ENCODE data around the gene C12orf56. TPM values are rescaled to one million over a fixed set of nuclear protein-coding genes. Genes with fewer than 3 reads are reported as not detected.

The C12orf56 gene
- polyA plus RNA-seq, 1 donor (not counting 4 experiments of a cell fraction or from before 2014, with no cell fraction given): 0.14 TPM

DNA sequence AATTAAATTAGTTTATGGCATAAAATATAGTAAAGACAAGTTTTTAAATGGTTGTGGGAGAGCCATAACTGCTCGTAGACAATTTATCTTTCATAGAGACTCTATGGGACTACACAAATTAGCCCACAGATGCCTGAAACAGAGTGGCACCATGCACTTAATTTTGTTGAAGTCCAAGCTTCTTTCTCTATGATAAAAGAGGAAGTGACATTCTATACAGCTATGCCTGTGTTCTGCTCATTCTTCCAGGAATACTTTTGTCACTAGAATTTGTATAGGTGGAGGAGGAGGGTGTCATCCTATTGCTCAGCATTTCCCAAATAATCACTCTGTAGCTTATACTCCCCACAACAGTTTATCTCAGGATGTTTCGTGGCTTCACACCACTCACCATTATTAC is 124.7 kb downstream of the C12orf56 start:
- no peaks in the 10 kb centered on the region for H3K9me1 ChIP-seq (ENCODE audit: control insufficient read depth, extremely low read depth, insufficient read depth, low read length)
- no peak for FAIRE-seq
- dilution Hi-C loops (cut with MboI; ENCODE audit: extremely low pct_ligation_motif_present, low sequenced_read_pairs): loop anchor here (25.0 kb wide), 1 partner anchor 429 kb away; the partner anchor contains the start of gene SRGAP1

DNA sequence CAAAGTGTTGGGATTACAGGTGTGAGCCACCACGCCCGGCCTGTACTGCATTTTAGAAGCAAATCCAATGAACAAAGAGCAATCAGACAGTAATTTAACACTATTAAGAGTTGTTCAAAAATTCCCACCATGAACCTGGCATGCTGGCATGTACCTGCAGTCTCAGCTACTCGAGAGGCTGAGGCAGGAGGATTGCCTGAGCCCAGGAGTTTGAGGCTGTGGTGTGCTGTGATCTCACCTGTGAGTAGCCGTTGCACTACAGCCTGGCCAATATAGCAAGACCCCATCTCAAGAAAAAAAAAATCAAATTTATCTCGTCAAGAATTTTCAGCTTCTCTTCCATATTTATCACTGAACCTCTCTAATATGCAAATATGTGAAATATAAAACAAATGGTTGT is 128.7 kb downstream of the C12orf56 start:
- Histone ChIP-seq H4K20me1 (ENCODE audit: control insufficient read depth, extremely low read depth, insufficient read depth, low read length) (no peaks in the 10 kb centered on the region), H2AFZ (ENCODE audit: control insufficient read depth, low read length) (no peak overlapping the region), H3K4me2 (ENCODE audit: control insufficient read depth, extremely low read depth, insufficient read depth, low read depth, low read length) (no peak overlapping the region), H3K9me3 (ENCODE audit: control insufficient read depth, low read depth, low read length) (no peaks in the 10 kb centered on the region), H3K27ac (ENCODE audit: control insufficient read depth, insufficient read depth, low read length) (no peak overlapping the region), H3K9ac (ENCODE audit: control insufficient read depth, extremely low read depth, insufficient read depth, low read length) (no peak overlapping the region), H3K36me3 (ENCODE audit: control insufficient read depth in 2 of 2, extremely low read depth in 1 of 2, insufficient read depth in 2 of 2, low read length in 2 of 2) (no peaks in the 10 kb centered on the region), H3K9me1 (ENCODE audit: control insufficient read depth, extremely low read depth, insufficient read depth, low read length) (no peaks in the 10 kb centered on the region), H3K27me3 (ENCODE audit: control insufficient read depth, extremely low read depth, insufficient read depth, low read length) (no peaks in the 10 kb centered on the region), H3K4me3 (ENCODE audit: control insufficient read depth in 2 of 3, extremely low read depth in 1 of 3, insufficient read depth in 2 of 3, low read depth in 1 of 3, low read length in 3 of 3) (no peak overlapping the region), H3K79me2 (ENCODE audit: control insufficient read depth, insufficient read depth, low read length) (no peaks in the 10 kb centered on the region), H3K4me1 (ENCODE audit: control insufficient read depth, extremely low read depth, insufficient read depth, low read length) (no peaks in the 10 kb centered on the region)
- dilution Hi-C loops (cut with MboI; ENCODE audit: extremely low pct_ligation_motif_present, low sequenced_read_pairs): loop anchor here (25.0 kb wide), 1 partner anchor 425 kb away; the partner anchor contains the start of gene SRGAP1
- FAIRE-seq: no peak
- TF ChIP-seq, protein P1, sequence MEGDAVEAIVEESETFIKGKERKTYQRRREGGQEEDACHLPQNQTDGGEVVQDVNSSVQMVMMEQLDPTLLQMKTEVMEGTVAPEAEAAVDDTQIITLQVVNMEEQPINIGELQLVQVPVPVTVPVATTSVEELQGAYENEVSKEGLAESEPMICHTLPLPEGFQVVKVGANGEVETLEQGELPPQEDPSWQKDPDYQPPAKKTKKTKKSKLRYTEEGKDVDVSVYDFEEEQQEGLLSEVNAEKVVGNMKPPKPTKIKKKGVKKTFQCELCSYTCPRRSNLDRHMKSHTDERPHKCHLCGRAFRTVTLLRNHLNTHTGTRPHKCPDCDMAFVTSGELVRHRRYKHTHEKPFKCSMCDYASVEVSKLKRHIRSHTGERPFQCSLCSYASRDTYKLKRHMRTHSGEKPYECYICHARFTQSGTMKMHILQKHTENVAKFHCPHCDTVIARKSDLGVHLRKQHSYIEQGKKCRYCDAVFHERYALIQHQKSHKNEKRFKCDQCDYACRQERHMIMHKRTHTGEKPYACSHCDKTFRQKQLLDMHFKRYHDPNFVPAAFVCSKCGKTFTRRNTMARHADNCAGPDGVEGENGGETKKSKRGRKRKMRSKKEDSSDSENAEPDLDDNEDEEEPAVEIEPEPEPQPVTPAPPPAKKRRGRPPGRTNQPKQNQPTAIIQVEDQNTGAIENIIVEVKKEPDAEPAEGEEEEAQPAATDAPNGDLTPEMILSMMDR (optimal IDR thresholded peaks at IDR 0.05 in 1 of 3, IDR thresholded peaks at IDR 0.05 in 1 of 3, conservative IDR thresholded peaks at IDR 0.05 in 1 of 3; ENCODE audit: extremely low read depth in 1 of 3, insufficient read depth in 2 of 3, low read length in 3 of 3): no peak
- TF ChIP-seq EZH2 (IDR thresholded peaks at IDR 0.05; ENCODE audit: low read length): no peak
- DNase-seq (ENCODE audit: low read depth, low spot score): no peak

More for the DNA sequence above, 124.7 kb downstream of the C12orf56 start:
- H4K20me1 ChIP-seq (ENCODE audit: control insufficient read depth, extremely low read depth, insufficient read depth, low read length): no peaks in the 10 kb centered on the region
- no peaks in the 10 kb centered on the region for H3K79me2 ChIP-seq (ENCODE audit: control insufficient read depth, insufficient read depth, low read length)
- no peaks in the 10 kb centered on the region for H3K9me3 ChIP-seq (ENCODE audit: control insufficient read depth, low read depth, low read length)
- H2AFZ ChIP-seq (ENCODE audit: control insufficient read depth, low read length): no peak overlapping the region
- no peak overlapping the region for H3K4me3 ChIP-seq (ENCODE audit: control insufficient read depth in 2 of 3, extremely low read depth in 1 of 3, insufficient read depth in 2 of 3, low read depth in 1 of 3, low read length in 3 of 3)
- no peak overlapping the region for H3K4me2 ChIP-seq (ENCODE audit: control insufficient read depth, extremely low read depth, insufficient read depth, low read depth, low read length)
- TF ChIP-seq, protein P1 (optimal IDR thresholded peaks at IDR 0.05 in 1 of 3, IDR thresholded peaks at IDR 0.05 in 1 of 3, conservative IDR thresholded peaks at IDR 0.05 in 1 of 3; ENCODE audit: extremely low read depth in 1 of 3, insufficient read depth in 2 of 3, low read length in 3 of 3): no peak
- no peak for TF ChIP-seq EZH2 (IDR thresholded peaks at IDR 0.05; ENCODE audit: low read length)
- H3K27me3 ChIP-seq (ENCODE audit: control insufficient read depth, extremely low read depth, insufficient read depth, low read length): no peaks in the 10 kb centered on the region
- no peaks in the 10 kb centered on the region for H3K36me3 ChIP-seq (ENCODE audit: control insufficient read depth in 2 of 2, extremely low read depth in 1 of 2, insufficient read depth in 2 of 2, low read length in 2 of 2)
- H3K27ac ChIP-seq (ENCODE audit: control insufficient read depth, insufficient read depth, low read length): no peak overlapping the region
- DNase-seq (ENCODE audit: low read depth, low spot score): no peak
- H3K4me1 ChIP-seq (ENCODE audit: control insufficient read depth, extremely low read depth, insufficient read depth, low read length): no peaks in the 10 kb centered on the region
- no peak overlapping the region for H3K9ac ChIP-seq (ENCODE audit: control insufficient read depth, extremely low read depth, insufficient read depth, low read length)

All from keratinocyte (primary cell).